GM12872 (cell line): ENCODE results near the gene AP2B1.

Source experiments
- CTCF ChIP-seq: IDR thresholded peaks from 3 replicates; pipeline ENCODE4 v1.5.1; 2011; ENCODE audit warnings: low read depth, mild to moderate bottlenecking, low read length, moderate library complexity; ENCODE audit not compliant: insufficient read depth

The AP2B1 gene

DNA sequence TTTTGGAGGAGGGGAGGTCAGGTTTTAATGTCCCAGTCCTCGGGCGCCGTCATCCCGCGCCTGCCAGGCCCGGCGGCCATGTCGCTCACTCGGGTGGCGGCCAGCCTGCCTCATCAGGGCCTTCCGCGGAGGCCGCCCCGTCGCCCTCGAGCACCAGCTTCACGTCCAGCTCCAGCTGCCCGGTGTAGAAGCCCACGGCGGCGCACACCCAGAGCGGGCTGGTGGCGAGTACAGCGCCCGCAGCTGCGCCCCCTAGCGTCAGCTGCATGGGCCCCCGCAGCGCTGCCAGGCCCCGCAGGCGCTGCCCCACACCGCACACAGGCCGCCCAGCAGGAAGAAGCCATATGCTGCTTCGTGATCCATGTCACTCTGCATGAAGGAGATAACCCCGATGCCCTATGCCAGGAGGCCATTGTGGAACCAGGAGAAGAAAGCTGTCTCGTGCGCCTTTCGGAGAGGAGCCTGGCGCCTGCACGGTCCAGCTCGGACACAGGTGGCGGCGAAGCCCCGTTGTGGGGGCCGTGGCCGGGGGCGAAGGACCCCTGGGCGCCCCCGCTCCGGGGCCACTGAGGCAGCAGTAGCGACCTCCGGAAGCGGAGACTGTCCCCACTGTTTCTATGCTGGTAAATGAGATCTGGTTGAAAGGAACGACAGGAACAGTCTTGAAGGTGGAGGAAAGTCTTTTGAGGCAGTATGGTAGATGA lies 9.6 kb downstream of the AP2B1 start:
- no peak for TF ChIP-seq CTCF

- no peak for TF ChIP-seq CTCF
Measured at GRCh38 chr17:35597604-35598003, 10.5 kb downstream of the AP2B1 start.

- TF ChIP-seq CTCF = no peak
Measured at GRCh38 chr17:35603674-35604073, 16.6 kb downstream of the AP2B1 start.

GRCh38 chr17:35605678-35606077 lies 18.6 kb downstream of the AP2B1 start:
- TF ChIP-seq CTCF = no peak

- TF ChIP-seq CTCF = no peak
Measured at GRCh38 chr17:35607239-35607847, 20.2 kb downstream of the AP2B1 start.

DNA sequence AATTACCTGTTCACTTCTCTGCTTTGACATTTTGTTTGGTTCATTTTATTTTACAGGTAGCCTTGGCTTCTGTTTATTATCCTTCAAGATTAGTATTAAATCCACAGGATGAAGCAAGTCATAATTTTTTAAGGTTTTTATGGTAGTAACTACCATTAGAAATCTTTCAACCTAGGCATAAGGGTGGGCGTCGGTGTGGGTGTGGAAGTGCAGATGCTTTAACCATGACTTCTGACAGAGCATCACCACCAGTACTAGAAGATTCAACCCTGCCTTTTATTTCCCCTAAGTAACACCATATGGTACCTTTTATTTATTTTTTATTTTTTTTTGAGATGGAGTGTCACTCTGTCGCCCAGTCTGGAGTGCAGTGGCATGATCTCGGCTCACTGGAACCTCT lies 22.7 kb downstream of the AP2B1 start:
- no peak for TF ChIP-seq CTCF

GRCh38 chr17:35612924-35613521 lies 25.9 kb downstream of the AP2B1 start:
- TF ChIP-seq CTCF = peak; percentile 56
